HepG2 (cell line): ENCODE measurements around the gene TLCD1. TPM values are rescaled to one million over a fixed set of nuclear protein-coding genes. Genes with fewer than 3 reads are reported as not detected.

Experiments used
- ATAC-seq: fragments of 200-7000 bp; cut with Tn5 transposase; 3 replicates; pipeline ENCODE4 v1.9.1; 2020; ENCODE audit warnings: mild to moderate bottlenecking, moderate library complexity
- BruUV-seq: library from RNA; stranded (reverse); fragments of 400-500 nt; replicated peaks from 2 replicates; lab custom pipeline; 2021; lab: Mats Ljungman, UMichigan
- CTCF ChIA-PET: fragments of 300-600 bp; formaldehyde crosslinking; extraction: SDS; loops from one replicate; lab custom pipeline; 2021; ENCODE audit warnings: low total read pairs, inconsistent platforms, low intra/inter-chr PET ratio; lab: Yijun Ruan, JAX
- POLR2A ChIA-PET: fragments of 350-600 bp; sonication (Branson Sonifier 250); formaldehyde crosslinking; loops from one replicate; lab custom pipeline; 2020; ENCODE audit warnings: antibody characterized with exemption, inconsistent platforms; lab: Yijun Ruan, JAX
- DNase-seq: peaks from one replicate; pipeline ENCODE4 v3.0.0-alpha.2; 2015; ENCODE audit warnings: low spot score
- FAIRE-seq: peaks from 3 replicates; lab custom pipeline; 2011; peaks lifted over from hg19 to GRCh38; lab: Jason Lieb, UNC
- H2AFZ ChIP-seq: one replicate; pipeline ENCODE4 v1.6.1; 2011; ENCODE audit warnings: low read length, inconsistent platforms
- H3K27ac ChIP-seq: fragments of 300-600 bp; 3 replicates; pipeline ENCODE4 v1.8.0; 2011; ENCODE audit warnings: mixed run types, mild to moderate bottlenecking, mixed read lengths, low read length, inconsistent platforms; ENCODE audit not compliant: insufficient read depth; ENCODE audit errors: extremely low read length
- H3K27me3 ChIP-seq, 2 experiments: fragments of 200-600 bp in 1 of 2; 2 replicates in 1 of 2; 3 replicates in 1 of 2; pipeline versions ENCODE4 v1.6.0 to v1.8.0; 2011; ENCODE audit warnings: low read length in 2 of 2, mild to moderate bottlenecking in 2 of 2, moderate library complexity in 2 of 2, inconsistent platforms in 1 of 2; ENCODE audit not compliant: insufficient read depth in 2 of 2, control insufficient read depth in 1 of 2
- H3K36me3 ChIP-seq, 2 experiments: fragments of 200-600 bp in 1 of 2; replicated peaks in 1 of 2; 2 replicates in 1 of 2; 3 replicates in 1 of 2; pipeline versions ENCODE4 v1.5.1 to v1.8.0; 2011; ENCODE audit warnings: low read length in 2 of 2, inconsistent platforms in 1 of 2; ENCODE audit not compliant: insufficient read depth in 2 of 2, control insufficient read depth in 1 of 2
- H3K4me1 ChIP-seq: 2 replicates; pipeline ENCODE4 v1.5.1; 2012; ENCODE audit warnings: low read length, inconsistent platforms; ENCODE audit not compliant: insufficient read depth
- H3K4me2 ChIP-seq: 2 replicates; pipeline ENCODE4 v1.6.0; 2011; ENCODE audit warnings: low read depth, low read length, inconsistent platforms
- H3K4me3 ChIP-seq, 3 experiments: fragments of 200-600 bp in 1 of 3; sonication (generic), shearing (Covaris generic) in 1 of 3; replicated peaks in 1 of 3; 2 replicates each; pipeline ENCODE4 v1.5.1; 2011 to 2016; ENCODE audit warnings: low read length in 3 of 3, inconsistent platforms in 2 of 3, low read depth in 2 of 3, mild to moderate bottlenecking in 2 of 3, control low read depth in 1 of 3, mixed read lengths in 1 of 3; ENCODE audit not compliant: insufficient read depth in 1 of 3
- H3K79me2 ChIP-seq: one replicate; pipeline ENCODE4 v1.6.1; 2011; ENCODE audit warnings: low read length, inconsistent platforms; ENCODE audit not compliant: insufficient read depth
- H3K9ac ChIP-seq: 2 replicates; pipeline ENCODE4 v1.6.0; 2011; ENCODE audit warnings: mild to moderate bottlenecking, low read depth, low read length, inconsistent platforms; ENCODE audit not compliant: insufficient read depth
- H3K9me3 ChIP-seq: 2 replicates; pipeline ENCODE4 v1.5.1; 2012; ENCODE audit warnings: mild to moderate bottlenecking, low read length
- H4K20me1 ChIP-seq: 2 replicates; pipeline ENCODE4 v1.6.0; 2011; ENCODE audit warnings: inconsistent platforms, mild to moderate bottlenecking, low read length, moderate library complexity; ENCODE audit not compliant: insufficient read depth
- ATF7-NPFF ChIP-seq: sonication (generic); formaldehyde crosslinking; IDR thresholded peaks from 2 replicates; pipeline ENCODE4 v1.8.1; 2023; ENCODE audit warnings: mild to moderate bottlenecking, low read depth, missing genetic modification reagents, moderate library complexity
- ETV5 ChIP-seq: IDR thresholded peaks from 2 replicates; pipeline ENCODE4 v1.6.1; 2018; ENCODE audit warnings: missing biosample characterization, missing genetic modification reagents, inconsistent platforms, borderline replicate concordance
- HNRNPLL ChIP-seq: fragments of 200-400 bp; formaldehyde crosslinking; IDR thresholded peaks from 2 replicates; pipeline ENCODE4 v1.6.1; 2017; ENCODE audit warnings: mild to moderate bottlenecking, low read depth, low read length; ENCODE audit not compliant: poor library complexity, severe bottlenecking
- MEF2D ChIP-seq: sonication (generic); formaldehyde crosslinking; IDR thresholded peaks from 2 replicates; pipeline ENCODE4 v1.5.1; 2020; ENCODE audit warnings: mild to moderate bottlenecking, missing genetic modification reagents
- SMAD9 ChIP-seq: sonication (generic); formaldehyde crosslinking; IDR thresholded peaks from 2 replicates; pipeline ENCODE4 v1.5.1; 2020; ENCODE audit warnings: mild to moderate bottlenecking, missing genetic modification reagents
- ZNF326 ChIP-seq: sonication (generic); formaldehyde crosslinking; IDR thresholded peaks from 2 replicates; pipeline ENCODE4 v1.4.0; 2020; ENCODE audit warnings: missing genetic modification reagents, borderline replicate concordance
- ZNF761 ChIP-seq: sonication (generic); formaldehyde crosslinking; conservative IDR thresholded peaks from 2 replicates; pipeline ENCODE4 v1.4.0; 2020; ENCODE audit warnings: mild to moderate bottlenecking, missing genetic modification reagents
- WGBS: methylation state at CpG from one replicate; pipeline ENCODE4 v1.1.6; 2017; ENCODE audit warnings: low lambda C conversion rate; 5-methylcytosine and 5-hydroxymethylcytosine counted together
- in situ Hi-C: cut with HindIII; loops from 2 replicates; pipeline ENCODE4 v1.10.0; 2017; ENCODE audit warnings: low pct_unique_long_range_greater_than_20kb; ENCODE audit not compliant: extremely low pct_ligation_motif_present
- intact Hi-C: fragments of 100-400 bp; cut with micrococcal nuclease; formaldehyde crosslinking; loops from one replicate; pipeline ENCODE4 v1.10.0; 2022; ENCODE audit not compliant: unreplicated experiment
- polyA plus RNA-seq, 8 experiments: library from polyadenylated mRNA; depleted of rRNA in 3 of 8; stranded (reverse) in 7 of 8; unstranded in 1 of 8; fragments of >200 nt; fragmentation: Illumina TruSeq in 4 of 8; extraction: Trizol in 4 of 8; gene quantifications; 2 replicates each; pipeline versions ENCODE4 v1.2.1 to v1.2.3, GENCODE V29; 2011 to 2016; ENCODE audit warnings: low read depth in 4 of 8, missing spikeins in 1 of 8, mixed read lengths in 1 of 8; ENCODE audit not compliant: insufficient read depth in 1 of 8
- total RNA-seq, 5 experiments: library from RNA; depleted of rRNA; stranded (reverse); fragments of >200 nt; fragmentation: Illumina TruSeq; extraction: Trizol; gene quantifications; 2 replicates each; pipeline ENCODE4 v1.2.3, GENCODE V29; 2016; ENCODE audit warnings: low read depth in 1 of 5

The TLCD1 gene
- total and polyA plus RNA-seq, 2 of the 13 experiments (the other 11 are each of a cell fraction or from before 2014, with no cell fraction given), result 14.9 to 19.6 TPM

DNA sequence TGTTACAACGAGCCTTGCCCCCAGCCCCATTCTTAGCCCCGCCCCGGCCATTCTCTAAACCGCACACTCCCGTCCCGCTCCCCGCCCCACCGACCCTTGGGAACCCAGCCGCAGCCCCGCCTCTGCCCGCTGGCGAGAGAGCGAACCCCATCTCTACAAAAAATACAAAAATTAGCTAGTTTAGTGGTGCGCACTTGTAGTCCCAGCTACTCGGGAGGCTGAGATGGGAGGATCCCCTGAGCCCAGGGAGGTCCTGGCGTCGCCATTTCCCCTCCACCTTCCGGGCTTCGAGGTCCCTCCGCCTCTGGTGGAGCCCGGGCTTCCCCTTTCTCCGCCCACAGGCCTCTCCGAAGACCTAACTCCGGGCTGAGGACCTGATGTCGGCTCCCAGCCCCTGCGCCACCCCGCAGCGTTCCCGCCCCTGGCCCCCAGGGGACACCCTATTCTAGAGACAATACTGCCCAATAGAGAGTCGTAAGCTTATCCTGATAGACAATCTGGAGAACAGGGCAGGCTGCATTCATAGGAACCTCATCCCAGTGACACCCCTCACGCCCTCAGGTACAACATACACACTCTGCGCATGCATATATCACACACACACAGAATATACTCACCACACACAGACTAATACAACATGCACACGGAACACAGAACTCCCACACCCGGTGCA, 13.9 kb downstream of the TLCD1 start:
- POLR2A ChIA-PET, result interaction anchor here (1.6 to 10.8 kb wide), 6 partner anchors 9 to 32 kb away, joined by 5 to 220 read pairs (median 38); partner anchors contain the start of genes NEK8, RPL23A, TLCD1 and TRAF4
- no peaks in the 10 kb centered on the region for H3K9me3 ChIP-seq
- H4K20me1 ChIP-seq, result no peaks in the 10 kb centered on the region
- H3K27ac ChIP-seq, result no peak overlapping the region
- peaks cover 47% of the 10 kb centered on the region for H3K4me1 ChIP-seq
- peak overlapping the region; percentile 40; the same call in 1 of the 2 replicates for H3K4me2 ChIP-seq
- CTCF ChIA-PET, result interaction anchor here (0.6 kb wide), 1 partner anchor 38 kb away, joined by 3 read pairs; no protein-coding TSS in a partner anchor
- in situ Hi-C loops, result no loop called here
- no peak for TF ChIP-seq ETV5 (CRISPR knock-in tag)
- TF ChIP-seq ATF7-NPFF (CRISPR knock-in tag), result 0 out of 2 replicates have a peak, but pooled peaks have one; percentile 9
- no peaks in the 10 kb centered on the region for H3K36me3 ChIP-seq
- no peak for FAIRE-seq
- no peak overlapping the region for H3K4me3 ChIP-seq
- no peaks in the 10 kb centered on the region for H3K79me2 ChIP-seq
- no peak for DNase-seq
- no peak overlapping the region for H2AFZ ChIP-seq
- no TSS peak for BruUV-seq
- intact Hi-C loops, result no loop called here
- 77% methylated on average over 31 of the region's 34 CpGs for WGBS
- peaks cover 2 to 3% of the 10 kb centered on the region in 2 experiments; a peak in 2 of 5 replicates for H3K27me3 ChIP-seq
- ATAC-seq, result peak; percentile 8; the same call in 2 of the 3 replicates
- H3K9ac ChIP-seq, result no peak overlapping the region

DNA sequence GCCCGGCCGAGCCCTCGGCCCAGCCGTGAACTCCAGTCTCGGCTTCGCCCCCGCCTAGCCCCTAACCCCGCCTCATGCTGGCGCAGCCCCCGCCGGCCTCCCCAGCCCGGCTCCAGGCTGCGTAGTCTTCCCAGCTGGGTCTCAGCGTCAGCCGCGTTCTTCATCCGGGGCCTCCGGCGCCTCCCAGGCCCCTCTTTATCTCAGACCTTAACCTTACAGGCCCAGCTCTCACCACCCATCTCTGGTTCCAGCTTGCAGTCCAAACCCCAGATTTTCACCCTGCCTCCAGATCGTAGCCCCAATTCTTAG, 14.4 kb downstream of the TLCD1 start, which contains the start of gene PROCA1:
Gene PROCA1, minus strand, starts transcription at position 166 of the 309 bp plus-strand sequence. CDS start 228 bp downstream, outside the sequence.
- intact Hi-C loops (no loop called here), in situ Hi-C loops (no loop called here)
- H3K27me3 ChIP-seq, result peaks cover 1 to 2% of the 10 kb centered on the region in 2 experiments; a peak in 2 of 5 replicates
- WGBS, result 82% methylated on average over 20 of the region's 20 CpGs
- no peak within 1 kb of the TSS for H2AFZ ChIP-seq
- H3K4me3 ChIP-seq, result peak within 1 kb of the TSS; percentile 65 to 76 (median 67)
- peaks cover 47% of the 10 kb centered on the region for H3K4me1 ChIP-seq
- peak within 1 kb of the TSS; percentile 92 for H3K9ac ChIP-seq
- H3K27ac ChIP-seq, result peak within 1 kb of the TSS; percentile 99
- POLR2A ChIA-PET, result interaction anchor here (0.6 to 10.8 kb wide), 13 partner anchors 9 to 143 kb away, joined by 3 to 220 read pairs (median 19); partner anchors contain the start of genes BLTP2, ERAL1, NEK8 and RPL23A
- no peaks in the 10 kb centered on the region for H4K20me1 ChIP-seq
- H3K4me2 ChIP-seq, result peak within 1 kb of the TSS; percentile 99
- TF ChIP-seq MEF2D (no peak), ZNF326 (CRISPR knock-in tag) (no peak), ZNF761 (0 out of 2 replicates have a peak, but pooled peaks have one; percentile 16), HNRNPLL (peak; percentile 0), SMAD9 (CRISPR knock-in tag) (0 out of 2 replicates have a peak, but pooled peaks have one; percentile 7), ATF7-NPFF (CRISPR knock-in tag) (0 out of 2 replicates have a peak, but pooled peaks have one; percentile 1)
- no peaks in the 10 kb centered on the region for H3K9me3 ChIP-seq
- H3K79me2 ChIP-seq, result no peaks in the 10 kb centered on the region
- no peaks in the 10 kb centered on the region for H3K36me3 ChIP-seq
- DNase-seq (no peak), ATAC-seq (no peak), FAIRE-seq (no peak)
- CTCF ChIA-PET, result no interaction called here
- no TSS peak for BruUV-seq
